Measurements from ENCODE around the gene AP1B1. TPM values are rescaled to one million over a fixed set of nuclear protein-coding genes. Genes with fewer than 3 reads are reported as not detected.

The AP1B1 gene
- polyA plus RNA-seq, 1 donor (not counting 4 experiments of a cell fraction or from before 2014, with no cell fraction given) = 55.3 TPM

DNA sequence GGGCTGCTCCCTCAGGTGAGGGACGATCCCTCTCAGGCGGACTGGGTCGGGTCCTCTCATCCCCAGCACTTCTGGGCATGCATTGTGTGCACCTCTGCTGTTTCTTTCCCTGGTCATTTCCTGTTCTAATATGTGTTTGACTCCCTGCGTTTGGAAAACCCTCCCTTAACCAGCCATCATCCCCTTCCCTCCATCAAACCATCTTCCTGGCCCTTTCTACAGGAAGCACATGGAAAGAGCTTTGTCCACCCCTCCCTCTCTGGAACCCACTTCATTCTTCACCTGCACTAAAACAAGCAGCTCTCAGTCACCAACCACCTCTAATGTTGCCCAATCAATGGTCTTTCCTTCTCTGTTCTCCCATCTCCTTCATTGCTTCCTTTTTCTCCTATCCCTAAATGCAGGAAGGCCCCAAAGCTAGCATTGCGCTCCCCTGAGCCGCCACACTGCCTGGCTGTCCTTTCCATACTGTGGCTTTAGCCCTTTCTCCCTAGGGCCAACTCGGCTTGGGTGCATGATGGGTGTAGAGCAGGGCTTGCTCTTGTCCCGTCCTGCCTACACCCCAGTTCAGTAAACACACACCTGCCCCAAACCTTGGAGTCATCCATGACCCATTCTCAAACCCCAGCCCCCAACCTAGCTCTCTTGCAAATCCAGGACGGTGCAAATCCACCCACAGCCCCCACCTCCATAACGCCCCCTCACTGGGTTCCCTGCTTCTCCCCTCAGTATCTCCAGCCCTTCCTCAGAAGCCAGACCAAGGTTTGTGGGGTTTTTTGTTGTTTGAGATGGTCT, 87.4 kb downstream of the AP1B1 start:
- Histone ChIP-seq H3K4me2 (ENCODE audit: control insufficient read depth, extremely low read depth, insufficient read depth, low read depth, low read length) (no peak overlapping the region), H3K4me3 (ENCODE audit: control insufficient read depth in 2 of 3, extremely low read depth in 1 of 3, insufficient read depth in 2 of 3, low read depth in 1 of 3, low read length in 3 of 3) (no peak overlapping the region), H3K4me1 (ENCODE audit: control insufficient read depth, extremely low read depth, insufficient read depth, low read length) (peaks cover 2% of the 10 kb centered on the region), H4K20me1 (ENCODE audit: control insufficient read depth, extremely low read depth, insufficient read depth, low read length) (peaks cover 17% of the 10 kb centered on the region), H3K9me3 (ENCODE audit: control insufficient read depth, low read depth, low read length) (no peaks in the 10 kb centered on the region), H3K79me2 (ENCODE audit: control insufficient read depth, insufficient read depth, low read length) (no peaks in the 10 kb centered on the region), H3K9ac (ENCODE audit: control insufficient read depth, extremely low read depth, insufficient read depth, low read length) (no peak overlapping the region), H3K27ac (ENCODE audit: control insufficient read depth, insufficient read depth, low read length) (no peak overlapping the region), H3K27me3 (ENCODE audit: control insufficient read depth, extremely low read depth, insufficient read depth, low read length) (no peaks in the 10 kb centered on the region), H2AFZ (ENCODE audit: control insufficient read depth, low read length) (no peak overlapping the region), H3K36me3 (ENCODE audit: control insufficient read depth in 2 of 2, extremely low read depth in 1 of 2, insufficient read depth in 2 of 2, low read length in 2 of 2) (peaks cover 31 to 41% of the 10 kb centered on the region in 2 experiments), H3K9me1 (ENCODE audit: control insufficient read depth, extremely low read depth, insufficient read depth, low read length) (peaks cover 2% of the 10 kb centered on the region)
- dilution Hi-C loops (cut with MboI; ENCODE audit: extremely low pct_ligation_motif_present, low sequenced_read_pairs) = no loop called here
- TF ChIP-seq, protein P1, sequence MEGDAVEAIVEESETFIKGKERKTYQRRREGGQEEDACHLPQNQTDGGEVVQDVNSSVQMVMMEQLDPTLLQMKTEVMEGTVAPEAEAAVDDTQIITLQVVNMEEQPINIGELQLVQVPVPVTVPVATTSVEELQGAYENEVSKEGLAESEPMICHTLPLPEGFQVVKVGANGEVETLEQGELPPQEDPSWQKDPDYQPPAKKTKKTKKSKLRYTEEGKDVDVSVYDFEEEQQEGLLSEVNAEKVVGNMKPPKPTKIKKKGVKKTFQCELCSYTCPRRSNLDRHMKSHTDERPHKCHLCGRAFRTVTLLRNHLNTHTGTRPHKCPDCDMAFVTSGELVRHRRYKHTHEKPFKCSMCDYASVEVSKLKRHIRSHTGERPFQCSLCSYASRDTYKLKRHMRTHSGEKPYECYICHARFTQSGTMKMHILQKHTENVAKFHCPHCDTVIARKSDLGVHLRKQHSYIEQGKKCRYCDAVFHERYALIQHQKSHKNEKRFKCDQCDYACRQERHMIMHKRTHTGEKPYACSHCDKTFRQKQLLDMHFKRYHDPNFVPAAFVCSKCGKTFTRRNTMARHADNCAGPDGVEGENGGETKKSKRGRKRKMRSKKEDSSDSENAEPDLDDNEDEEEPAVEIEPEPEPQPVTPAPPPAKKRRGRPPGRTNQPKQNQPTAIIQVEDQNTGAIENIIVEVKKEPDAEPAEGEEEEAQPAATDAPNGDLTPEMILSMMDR (optimal IDR thresholded peaks at IDR 0.05 in 1 of 3, IDR thresholded peaks at IDR 0.05 in 1 of 3, conservative IDR thresholded peaks at IDR 0.05 in 1 of 3; ENCODE audit: extremely low read depth in 1 of 3, insufficient read depth in 2 of 3, low read length in 3 of 3) = no peak
- no peak for TF ChIP-seq EZH2 (IDR thresholded peaks at IDR 0.05; ENCODE audit: low read length)
- DNase-seq (ENCODE audit: low read depth, low spot score) (no peak), FAIRE-seq (peak; percentile 20)

DNA sequence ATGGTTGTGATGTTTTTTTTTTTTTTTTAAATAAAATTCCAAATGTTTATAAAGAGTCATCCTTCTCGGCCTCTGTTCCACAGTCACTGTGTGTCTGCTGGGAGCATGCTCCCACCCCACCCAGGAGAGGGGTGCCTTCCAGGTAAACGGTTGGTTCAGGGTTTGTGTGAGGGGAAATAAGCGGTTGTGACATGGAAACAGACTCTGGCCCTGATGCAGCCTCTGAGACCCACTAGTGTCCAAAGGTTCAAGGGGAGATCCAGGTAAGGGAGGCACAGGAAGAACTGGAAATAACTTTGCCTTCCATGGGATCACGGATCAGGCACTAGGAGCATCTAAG, 87.9 kb downstream of the AP1B1 start:
- DNase-seq (ENCODE audit: low read depth, low spot score) = no peak
- Histone ChIP-seq H4K20me1 (ENCODE audit: control insufficient read depth, extremely low read depth, insufficient read depth, low read length) (peaks cover 17% of the 10 kb centered on the region), H3K27ac (ENCODE audit: control insufficient read depth, insufficient read depth, low read length) (no peak overlapping the region), H3K9me3 (ENCODE audit: control insufficient read depth, low read depth, low read length) (no peaks in the 10 kb centered on the region), H3K9me1 (ENCODE audit: control insufficient read depth, extremely low read depth, insufficient read depth, low read length) (peaks cover 2% of the 10 kb centered on the region), H3K4me2 (ENCODE audit: control insufficient read depth, extremely low read depth, insufficient read depth, low read depth, low read length) (no peak overlapping the region), H3K9ac (ENCODE audit: control insufficient read depth, extremely low read depth, insufficient read depth, low read length) (no peak overlapping the region), H3K4me1 (ENCODE audit: control insufficient read depth, extremely low read depth, insufficient read depth, low read length) (no peaks in the 10 kb centered on the region), H2AFZ (ENCODE audit: control insufficient read depth, low read length) (no peak overlapping the region), H3K4me3 (ENCODE audit: control insufficient read depth in 2 of 3, extremely low read depth in 1 of 3, insufficient read depth in 2 of 3, low read depth in 1 of 3, low read length in 3 of 3) (no peak overlapping the region), H3K27me3 (ENCODE audit: control insufficient read depth, extremely low read depth, insufficient read depth, low read length) (no peaks in the 10 kb centered on the region), H3K79me2 (ENCODE audit: control insufficient read depth, insufficient read depth, low read length) (no peaks in the 10 kb centered on the region), H3K36me3 (ENCODE audit: control insufficient read depth in 2 of 2, extremely low read depth in 1 of 2, insufficient read depth in 2 of 2, low read length in 2 of 2) (peaks cover 36 to 47% of the 10 kb centered on the region in 2 experiments)
- dilution Hi-C loops (cut with MboI; ENCODE audit: extremely low pct_ligation_motif_present, low sequenced_read_pairs) = no loop called here
- FAIRE-seq = peak; percentile 41
- TF ChIP-seq, protein P1 (optimal IDR thresholded peaks at IDR 0.05 in 1 of 3, IDR thresholded peaks at IDR 0.05 in 1 of 3, conservative IDR thresholded peaks at IDR 0.05 in 1 of 3; ENCODE audit: extremely low read depth in 1 of 3, insufficient read depth in 2 of 3, low read length in 3 of 3) = no peak
- TF ChIP-seq EZH2 (IDR thresholded peaks at IDR 0.05; ENCODE audit: low read length) = no peak

Measured in keratinocyte (primary cell).